GM12872 (cell line): ENCODE data around the gene GUCY1A2.

Source experiments
- CTCF ChIP-seq: IDR thresholded peaks from 3 replicates; pipeline ENCODE4 v1.5.1; 2011; ENCODE audit warnings: low read depth, mild to moderate bottlenecking, low read length, moderate library complexity; ENCODE audit not compliant: insufficient read depth

The GUCY1A2 gene

GRCh38 chr11:106939157-106939556, 79.1 kb downstream of the GUCY1A2 start:
- no peak for TF ChIP-seq CTCF

GRCh38 chr11:106937111-106937510, 81.2 kb downstream of the GUCY1A2 start:
- no peak for TF ChIP-seq CTCF

GRCh38 chr11:106925245-106925644, 93.0 kb downstream of the GUCY1A2 start:
- TF ChIP-seq CTCF = no peak

GRCh38 chr11:106920899-106921509, 97.3 kb downstream of the GUCY1A2 start:
- TF ChIP-seq CTCF = no peak

GRCh38 chr11:106917973-106918372, 100.3 kb downstream of the GUCY1A2 start:
- peak; percentile 72 for TF ChIP-seq CTCF

GRCh38 chr11:106914409-106914808, 103.9 kb downstream of the GUCY1A2 start:
- no peak for TF ChIP-seq CTCF

- no peak for TF ChIP-seq CTCF
These were observed 105.1 kb downstream of the GUCY1A2 start for GRCh38 chr11:106913141-106913540.
